ENCODE data around the gene FXN. TPM values are rescaled to one million over a fixed set of nuclear protein-coding genes. Genes with fewer than 3 reads are reported as not detected.

The FXN gene
- total RNA-seq, 1 experiment from 2014 or later = 17.8 TPM

DNA sequence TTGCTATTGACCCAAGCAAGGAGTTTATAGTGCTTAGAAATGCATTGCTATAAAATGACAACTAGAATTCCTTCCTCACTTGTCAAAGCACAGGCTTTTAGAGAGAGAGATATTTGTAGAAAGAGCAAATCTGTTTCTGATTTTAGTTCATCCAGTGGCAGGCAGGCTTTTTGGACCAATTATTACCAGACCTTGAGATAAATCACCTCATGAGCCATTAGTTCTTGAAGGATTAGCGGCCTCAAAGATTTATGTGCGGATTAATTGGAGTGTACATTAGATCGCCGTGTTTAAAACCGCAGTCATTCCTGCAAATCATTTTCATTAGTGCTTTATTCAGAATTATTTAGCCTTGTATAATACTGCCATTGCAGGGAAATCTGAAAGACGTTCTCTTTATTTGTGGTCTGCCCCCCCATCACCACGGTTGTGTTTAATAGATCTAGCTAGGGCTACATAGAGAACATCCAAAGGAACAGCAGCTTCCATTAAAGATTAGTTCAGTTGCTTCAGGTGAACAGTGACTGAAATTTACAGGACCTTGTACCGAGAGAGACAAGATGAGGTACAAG lies 109.7 kb downstream of the FXN start:
- no peaks in the 10 kb centered on the region for H3K9me3 ChIP-seq (ENCODE audit: control insufficient read depth, insufficient read depth, low read depth, low read length)
- H3K36me3 ChIP-seq (ENCODE audit: control insufficient read depth, insufficient read depth, low read length) = no peaks in the 10 kb centered on the region
- DNase-seq (ENCODE audit: low read depth, low spot score) (no peak), ATAC-seq (no peak)
- H3K27me3 ChIP-seq (ENCODE audit: control insufficient read depth, insufficient read depth, low read length) = no peaks in the 10 kb centered on the region
- in situ Hi-C loops (cut with HindIII; ENCODE audit: low pct_unique_long_range_greater_than_20kb, low sequenced_read_pairs) (no loop called here), intact Hi-C loops (cut with micrococcal nuclease; ENCODE audit: unreplicated experiment) (no loop called here)
- H3K27ac ChIP-seq (ENCODE audit: low read length) = no peak overlapping the region
- peaks cover 3% of the 10 kb centered on the region; the same call in 1 of the 2 replicates for H3K4me1 ChIP-seq (ENCODE audit: control insufficient read depth, insufficient read depth, low read length)
- ChIA-PET POLR2A (no interaction called here), CTCF (no interaction called here)
- TF ChIP-seq SIN3A (IDR thresholded peaks at IDR 0.05; ENCODE audit: borderline replicate concordance, insufficient read depth, low read depth, low read length) (no peak), POLR2AphosphoS5 (IDR thresholded peaks at IDR 0.05; ENCODE audit: low read depth, low read length) (no peak), TCF7L2 (IDR thresholded peaks at IDR 0.05; ENCODE audit: low read depth, low read length) (no peak), CTCF (IDR thresholded peaks at IDR 0.05) (no peak), REST (IDR thresholded peaks at IDR 0.05; ENCODE audit: insufficient read depth in 1 of 2, low read depth in 2 of 2, low read length in 1 of 2) (no peak)
- no peak overlapping the region for H3K4me3 ChIP-seq (ENCODE audit: low read depth in 2 of 2, low read length in 2 of 2)
- no TSS peak for BruUV-seq (replicated peaks)

GRCh38 chr9:69147041-69147834 lies 111.7 kb downstream of the FXN start:
- intact Hi-C loops (cut with micrococcal nuclease; ENCODE audit: unreplicated experiment) = no loop called here
- POLR2A ChIA-PET = interaction anchor here (0.5 kb wide), 1 partner anchor 498 kb away, joined by 8 read pairs; no protein-coding TSS in a partner anchor
- TF ChIP-seq TCF7L2 (IDR thresholded peaks at IDR 0.05; ENCODE audit: low read depth, low read length) (no peak), SIN3A (IDR thresholded peaks at IDR 0.05; ENCODE audit: borderline replicate concordance, insufficient read depth, low read depth, low read length) (no peak), REST (IDR thresholded peaks at IDR 0.05; ENCODE audit: insufficient read depth in 1 of 2, low read depth in 2 of 2, low read length in 1 of 2) (no peak), CTCF (IDR thresholded peaks at IDR 0.05) (no peak), POLR2AphosphoS5 (IDR thresholded peaks at IDR 0.05; ENCODE audit: low read depth, low read length) (no peak)
- in situ Hi-C loops (cut with HindIII; ENCODE audit: low pct_unique_long_range_greater_than_20kb, low sequenced_read_pairs) = no loop called here
- CTCF ChIA-PET = interaction anchor here (0.6 kb wide), 1 partner anchor 27 kb away, joined by 3 read pairs; no protein-coding TSS in a partner anchor
- BruUV-seq (replicated peaks) = no TSS peak
- DNase-seq (ENCODE audit: low read depth, low spot score) (no peak), ATAC-seq (no peak)
- Histone ChIP-seq H3K36me3 (ENCODE audit: control insufficient read depth, insufficient read depth, low read length) (no peaks in the 10 kb centered on the region), H3K9me3 (ENCODE audit: control insufficient read depth, insufficient read depth, low read depth, low read length) (no peaks in the 10 kb centered on the region), H3K4me1 (ENCODE audit: control insufficient read depth, insufficient read depth, low read length) (peaks cover 3% of the 10 kb centered on the region; the same call in 1 of the 2 replicates), H3K27me3 (ENCODE audit: control insufficient read depth, insufficient read depth, low read length) (no peaks in the 10 kb centered on the region), H3K4me3 (ENCODE audit: low read depth in 2 of 2, low read length in 2 of 2) (no peak overlapping the region), H3K27ac (ENCODE audit: low read length) (no peak overlapping the region)

All from Panc1 (cell line).